ENCODE results near the gene WDTC1.

Gene WDTC1

GRCh38 chr1:27325286-27325685 lies 90.9 kb downstream of the WDTC1 start:
- Histone ChIP-seq H3K9ac (ENCODE audit: low read depth, low read length) (no peak overlapping the region), H3K36me3 (ENCODE audit: insufficient read depth, low read length) (peaks cover 4% of the 10 kb centered on the region; the same call in 1 of the 2 replicates), H3K4me1 (ENCODE audit: insufficient read depth, low read length) (peaks cover 3% of the 10 kb centered on the region; the same call in 1 of the 2 replicates), H3K9me3 (ENCODE audit: control insufficient read depth, insufficient read depth, low read length) (no peaks in the 10 kb centered on the region)

- Histone ChIP-seq H3K36me3 (ENCODE audit: insufficient read depth, low read length) (peaks cover 4% of the 10 kb centered on the region; the same call in 1 of the 2 replicates), H3K9ac (ENCODE audit: low read depth, low read length) (no peak overlapping the region), H3K9me3 (ENCODE audit: control insufficient read depth, insufficient read depth, low read length) (no peaks in the 10 kb centered on the region), H3K4me1 (ENCODE audit: insufficient read depth, low read length) (peaks cover 3% of the 10 kb centered on the region; the same call in 1 of the 2 replicates)
These were observed 93.5 kb downstream of the WDTC1 start for GRCh38 chr1:27327964-27328363.

- Histone ChIP-seq H3K4me1 (ENCODE audit: insufficient read depth, low read length) (no peaks in the 10 kb centered on the region), H3K36me3 (ENCODE audit: insufficient read depth, low read length) (peaks cover 3% of the 10 kb centered on the region; the same call in 1 of the 2 replicates), H3K9me3 (ENCODE audit: control insufficient read depth, insufficient read depth, low read length) (no peaks in the 10 kb centered on the region), H3K9ac (ENCODE audit: low read depth, low read length) (no peak overlapping the region)
These were observed 96.4 kb downstream of the WDTC1 start for GRCh38 chr1:27330786-27331185.

- no peak overlapping the region for H3K9ac ChIP-seq (ENCODE audit: low read depth, low read length)
- H3K9me3 ChIP-seq (ENCODE audit: control insufficient read depth, insufficient read depth, low read length): no peaks in the 10 kb centered on the region
- H3K36me3 ChIP-seq (ENCODE audit: insufficient read depth, low read length): no peaks in the 10 kb centered on the region; the same call in 1 of the 2 replicates
- no peaks in the 10 kb centered on the region for H3K4me1 ChIP-seq (ENCODE audit: insufficient read depth, low read length)
These were observed 97.0 kb downstream of the WDTC1 start for GRCh38 chr1:27331426-27331825.

- Histone ChIP-seq H3K4me1 (ENCODE audit: insufficient read depth, low read length) (no peaks in the 10 kb centered on the region), H3K9me3 (ENCODE audit: control insufficient read depth, insufficient read depth, low read length) (no peaks in the 10 kb centered on the region), H3K9ac (ENCODE audit: low read depth, low read length) (no peak overlapping the region), H3K36me3 (ENCODE audit: insufficient read depth, low read length) (no peaks in the 10 kb centered on the region; the same call in 1 of the 2 replicates)
These were observed 97.5 kb downstream of the WDTC1 start for GRCh38 chr1:27331922-27332321.

GRCh38 chr1:27332536-27333281 lies 98.3 kb downstream of the WDTC1 start:
- no peaks in the 10 kb centered on the region; the same call in 1 of the 2 replicates for H3K36me3 ChIP-seq (ENCODE audit: insufficient read depth, low read length)

GRCh38 chr1:27333717-27334279 lies 99.4 kb downstream of the WDTC1 start:
- no peaks in the 10 kb centered on the region; the same call in 1 of the 2 replicates for H3K36me3 ChIP-seq (ENCODE audit: insufficient read depth, low read length)
- H3K9me3 ChIP-seq (ENCODE audit: control insufficient read depth, insufficient read depth, low read length): no peaks in the 10 kb centered on the region
- peaks cover 3% of the 10 kb centered on the region; the same call in 1 of the 2 replicates for H3K4me1 ChIP-seq (ENCODE audit: insufficient read depth, low read length)
- H3K9ac ChIP-seq (ENCODE audit: low read depth, low read length): no peak overlapping the region

More at GRCh38 chr1:27332536-27333281, 98.3 kb downstream of the WDTC1 start:
- H3K4me1 ChIP-seq (ENCODE audit: insufficient read depth, low read length): no peaks in the 10 kb centered on the region
- no peak overlapping the region for H3K9ac ChIP-seq (ENCODE audit: low read depth, low read length)
- no peaks in the 10 kb centered on the region for H3K9me3 ChIP-seq (ENCODE audit: control insufficient read depth, insufficient read depth, low read length)

GRCh38 chr1:27335506-27336422 lies 101.3 kb downstream of the WDTC1 start:
- H3K9ac ChIP-seq (ENCODE audit: low read depth, low read length): no peak overlapping the region
- peaks cover 12% of the 10 kb centered on the region; the same call in 1 of the 2 replicates for H3K4me1 ChIP-seq (ENCODE audit: insufficient read depth, low read length)
- no peaks in the 10 kb centered on the region for H3K9me3 ChIP-seq (ENCODE audit: control insufficient read depth, insufficient read depth, low read length)
- no peaks in the 10 kb centered on the region; the same call in 1 of the 2 replicates for H3K36me3 ChIP-seq (ENCODE audit: insufficient read depth, low read length)

- no peak overlapping the region for H3K9ac ChIP-seq (ENCODE audit: low read depth, low read length)
- no peaks in the 10 kb centered on the region; the same call in 1 of the 2 replicates for H3K36me3 ChIP-seq (ENCODE audit: insufficient read depth, low read length)
- no peaks in the 10 kb centered on the region for H3K9me3 ChIP-seq (ENCODE audit: control insufficient read depth, insufficient read depth, low read length)
- H3K4me1 ChIP-seq (ENCODE audit: insufficient read depth, low read length): peaks cover 17% of the 10 kb centered on the region; the same call in 1 of the 2 replicates
These were observed 102.3 kb downstream of the WDTC1 start for GRCh38 chr1:27336756-27337155.

- Histone ChIP-seq H3K9ac (ENCODE audit: low read depth, low read length) (no peak overlapping the region), H3K4me1 (ENCODE audit: insufficient read depth, low read length) (peaks cover 31% of the 10 kb centered on the region; the same call in 1 of the 2 replicates), H3K36me3 (ENCODE audit: insufficient read depth, low read length) (no peaks in the 10 kb centered on the region; the same call in 1 of the 2 replicates), H3K9me3 (ENCODE audit: control insufficient read depth, insufficient read depth, low read length) (no peaks in the 10 kb centered on the region)
These were observed 104.3 kb downstream of the WDTC1 start for GRCh38 chr1:27338751-27339150.

DNA sequence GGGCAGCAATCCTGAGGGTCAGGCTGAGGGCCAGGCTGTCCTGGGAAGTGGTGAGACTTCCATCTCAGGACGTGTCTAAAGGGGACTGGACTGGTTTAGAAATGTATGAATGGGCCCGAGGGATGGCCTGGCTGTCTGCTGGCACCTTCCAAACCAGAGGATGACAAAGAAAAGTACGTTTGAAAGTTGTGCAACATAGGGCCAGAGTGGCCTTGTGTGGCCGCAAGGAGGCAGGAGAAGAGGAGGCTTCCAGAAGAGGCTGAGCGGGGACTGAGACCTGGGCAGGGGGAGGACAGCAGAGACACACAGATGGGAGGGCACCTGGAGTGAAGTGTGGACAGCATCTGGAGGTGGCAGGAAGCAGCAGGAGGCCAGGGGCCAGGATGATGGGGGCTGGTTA lies 104.8 kb downstream of the WDTC1 start:
- H3K9me3 ChIP-seq (ENCODE audit: control insufficient read depth, insufficient read depth, low read length): no peaks in the 10 kb centered on the region
- no peaks in the 10 kb centered on the region; the same call in 1 of the 2 replicates for H3K36me3 ChIP-seq (ENCODE audit: insufficient read depth, low read length)
- peaks cover 31% of the 10 kb centered on the region; the same call in 1 of the 2 replicates for H3K4me1 ChIP-seq (ENCODE audit: insufficient read depth, low read length)
- H3K9ac ChIP-seq (ENCODE audit: low read depth, low read length): no peak overlapping the region

DNA sequence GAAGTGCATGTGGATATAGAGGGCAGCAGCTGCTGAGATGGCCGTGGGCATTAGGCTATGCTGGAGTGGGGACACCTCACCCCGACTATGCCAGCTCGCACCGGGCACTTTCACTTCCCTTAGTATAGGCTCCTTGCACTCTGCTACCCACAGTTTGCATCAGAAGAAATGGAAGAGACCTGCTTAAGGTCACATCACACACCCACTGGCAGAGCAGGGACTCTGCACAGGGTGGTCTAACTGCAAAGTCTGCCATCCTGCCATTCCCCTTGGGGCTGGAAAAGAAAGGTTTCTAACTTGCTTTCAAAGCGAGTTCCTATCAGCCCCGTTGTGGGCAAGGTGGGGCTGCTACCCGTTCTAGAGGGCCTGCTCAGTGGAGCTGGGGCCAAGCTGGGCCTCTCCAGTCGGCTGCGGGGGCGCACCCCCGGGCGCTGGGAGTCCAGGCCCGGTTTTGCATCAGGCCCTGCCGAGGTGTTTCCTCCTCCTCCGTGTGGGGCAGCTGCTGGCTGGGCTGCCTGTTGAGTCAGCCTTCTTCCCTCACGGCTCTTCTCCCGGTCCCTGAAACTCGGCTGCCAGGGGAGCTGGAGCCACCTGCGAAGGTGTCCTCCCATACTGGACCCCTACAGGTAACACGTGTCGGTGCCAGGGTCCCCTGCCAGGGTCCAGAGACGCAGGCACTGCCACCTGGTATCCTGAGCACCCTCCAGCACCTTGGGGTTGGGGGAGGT lies 107.3 kb downstream of the WDTC1 start, which contains the start of gene SYTL1:
Gene SYTL1, plus strand, starts transcription at position 498 of the 728 bp plus-strand sequence. CDS start 3,313 bp downstream, outside the sequence.
- peak within 1 kb of the TSS; percentile 41; the same call in 1 of the 2 replicates for H3K9ac ChIP-seq (ENCODE audit: low read depth, low read length)
- peaks cover 31% of the 10 kb centered on the region; the same call in 1 of the 2 replicates for H3K4me1 ChIP-seq (ENCODE audit: insufficient read depth, low read length)
- H3K9me3 ChIP-seq (ENCODE audit: control insufficient read depth, insufficient read depth, low read length): no peaks in the 10 kb centered on the region
- H3K36me3 ChIP-seq (ENCODE audit: insufficient read depth, low read length): no peaks in the 10 kb centered on the region

GRCh38 chr1:27342391-27342777 lies 108.0 kb downstream of the WDTC1 start:
- Histone ChIP-seq H3K4me1 (ENCODE audit: insufficient read depth, low read length) (peaks cover 35% of the 10 kb centered on the region; the same call in 1 of the 2 replicates), H3K9ac (ENCODE audit: low read depth, low read length) (peak overlapping the region; percentile 41; the same call in 1 of the 2 replicates), H3K9me3 (ENCODE audit: control insufficient read depth, insufficient read depth, low read length) (no peaks in the 10 kb centered on the region), H3K36me3 (ENCODE audit: insufficient read depth, low read length) (no peaks in the 10 kb centered on the region)

All from ES-I3 (cell line).